Fibroblast of the aortic adventitia (primary cell): Measurements from ENCODE around the gene ATP5PO. TPM values are rescaled to one million over a fixed set of nuclear protein-coding genes. Genes with fewer than 3 reads are reported as not detected.

ENCODE experiments used
- DNase-seq: peaks from one replicate; pipeline ENCODE4 v3.0.0-alpha.2; 2010; ENCODE audit warnings: low read depth
- H3K4me3 ChIP-seq: 2 replicates; pipeline ENCODE4 v1.5.1; 2011; ENCODE audit warnings: low read depth, mild to moderate bottlenecking, control low read depth, low read length, moderate library complexity
- total RNA-seq: library from RNA; depleted of rRNA; stranded (reverse); fragments of >200 nt; gene quantifications from 2 replicates; pipeline ENCODE4 v1.2.3, GENCODE V29; 2012; ENCODE audit warnings: low replicate concordance
- TF ChIP-seq, protein P1 (sequence below): IDR thresholded peaks from 2 replicates; pipeline ENCODE4 v1.5.1; 2011; ENCODE audit warnings: mild to moderate bottlenecking, low read length, control low read depth, inconsistent platforms; ENCODE audit not compliant: insufficient read depth

Gene ATP5PO
- total RNA-seq, 1 donor: 304 TPM

DNA sequence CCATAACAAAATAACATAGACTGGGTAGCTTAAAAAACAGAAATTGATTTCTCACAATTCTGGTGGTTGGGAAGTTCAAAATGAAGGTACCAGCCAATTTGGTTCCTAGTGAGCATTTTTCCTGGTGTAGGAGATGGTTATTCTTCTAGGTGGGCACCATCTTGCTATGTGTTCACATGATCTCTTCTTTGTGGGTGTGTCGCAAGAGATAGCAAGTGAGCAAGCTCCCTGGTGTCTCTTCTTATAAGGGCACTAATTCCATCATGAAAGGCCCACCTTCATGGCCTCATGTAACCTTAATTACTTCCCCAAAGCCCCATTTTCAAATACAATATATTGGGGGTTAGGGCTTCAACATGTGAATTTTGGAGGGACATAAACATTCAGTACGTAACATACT, 38.8 kb upstream of the ATP5PO start:
- no peak for DNase-seq
- TF ChIP-seq, protein P1, sequence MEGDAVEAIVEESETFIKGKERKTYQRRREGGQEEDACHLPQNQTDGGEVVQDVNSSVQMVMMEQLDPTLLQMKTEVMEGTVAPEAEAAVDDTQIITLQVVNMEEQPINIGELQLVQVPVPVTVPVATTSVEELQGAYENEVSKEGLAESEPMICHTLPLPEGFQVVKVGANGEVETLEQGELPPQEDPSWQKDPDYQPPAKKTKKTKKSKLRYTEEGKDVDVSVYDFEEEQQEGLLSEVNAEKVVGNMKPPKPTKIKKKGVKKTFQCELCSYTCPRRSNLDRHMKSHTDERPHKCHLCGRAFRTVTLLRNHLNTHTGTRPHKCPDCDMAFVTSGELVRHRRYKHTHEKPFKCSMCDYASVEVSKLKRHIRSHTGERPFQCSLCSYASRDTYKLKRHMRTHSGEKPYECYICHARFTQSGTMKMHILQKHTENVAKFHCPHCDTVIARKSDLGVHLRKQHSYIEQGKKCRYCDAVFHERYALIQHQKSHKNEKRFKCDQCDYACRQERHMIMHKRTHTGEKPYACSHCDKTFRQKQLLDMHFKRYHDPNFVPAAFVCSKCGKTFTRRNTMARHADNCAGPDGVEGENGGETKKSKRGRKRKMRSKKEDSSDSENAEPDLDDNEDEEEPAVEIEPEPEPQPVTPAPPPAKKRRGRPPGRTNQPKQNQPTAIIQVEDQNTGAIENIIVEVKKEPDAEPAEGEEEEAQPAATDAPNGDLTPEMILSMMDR: no peak

DNA sequence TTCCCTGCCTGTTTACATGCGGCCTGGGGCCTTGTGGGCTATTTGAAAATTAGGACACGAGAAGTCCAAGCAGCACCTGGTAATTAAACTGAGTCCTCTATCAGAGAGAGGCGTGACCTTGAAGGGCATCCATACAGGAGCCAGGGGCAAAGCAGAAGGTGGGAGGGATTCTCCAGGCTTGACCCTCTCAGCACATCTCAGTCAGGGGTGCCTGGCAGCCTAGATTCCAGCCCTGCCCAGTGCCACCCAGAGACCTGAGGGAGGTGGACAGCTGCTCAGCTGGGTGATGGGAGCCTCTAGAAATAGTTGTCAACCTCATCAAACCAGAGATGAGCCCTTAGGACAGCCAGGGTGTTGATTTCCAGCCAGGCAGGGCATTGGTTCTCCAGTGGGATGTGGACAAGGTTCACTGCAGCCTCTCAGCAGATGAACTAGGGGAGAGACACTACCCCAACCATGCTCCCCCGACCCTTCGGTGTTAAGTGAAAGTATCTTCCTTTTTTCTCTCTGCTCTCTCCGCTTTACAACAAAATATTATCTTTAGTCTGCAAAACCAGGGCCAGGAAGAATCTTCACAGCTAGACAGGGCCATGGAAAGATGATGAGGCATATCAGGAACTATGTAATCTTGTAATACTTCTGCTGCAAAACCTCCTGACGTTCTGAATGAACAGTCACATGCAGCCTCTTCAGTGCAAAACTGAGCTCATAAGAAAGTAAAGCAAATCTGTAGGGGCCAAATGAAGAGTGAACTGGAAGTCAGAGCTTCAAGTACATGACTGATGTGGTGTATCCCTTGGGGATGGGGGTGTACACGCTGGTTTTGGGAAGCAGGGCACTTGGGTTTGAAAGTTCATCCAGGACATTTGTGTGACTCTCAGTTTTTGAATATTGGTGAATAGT, 35.9 kb upstream of the ATP5PO start:
- TF ChIP-seq, protein P1: no peak
- peak; percentile 35 for DNase-seq
- H3K4me3 ChIP-seq: no peak overlapping the region

More for the DNA sequence above, 38.8 kb upstream of the ATP5PO start:
- no peak overlapping the region for H3K4me3 ChIP-seq

DNA sequence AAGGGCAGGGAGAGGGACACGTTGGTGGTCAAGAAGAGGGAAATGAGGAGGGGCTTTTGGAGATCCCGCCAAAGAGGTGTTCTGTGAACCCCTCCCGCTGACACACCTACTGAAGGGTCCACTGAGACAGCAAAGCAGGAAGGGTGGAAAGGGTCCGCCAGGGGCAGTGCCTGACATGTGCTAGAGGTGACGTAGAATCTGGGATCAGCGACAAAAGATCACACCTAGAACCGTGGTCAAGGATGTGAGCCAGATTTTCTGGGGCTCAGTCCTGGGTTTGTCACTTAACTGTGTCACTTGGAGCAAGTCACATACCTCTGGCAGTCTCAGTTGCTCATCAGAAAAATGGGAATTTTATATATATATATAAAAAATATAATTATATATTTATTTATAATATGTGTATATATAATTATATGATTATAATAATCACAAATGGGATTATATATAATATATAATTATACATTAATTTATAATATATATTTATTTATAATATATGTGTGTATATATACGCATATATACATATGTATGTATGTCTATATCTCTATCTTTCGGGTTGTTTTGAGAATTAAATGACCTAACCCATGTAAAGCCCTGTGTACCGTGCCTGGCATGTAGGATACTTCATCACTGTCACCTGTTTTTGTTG, 35.0 kb upstream of the ATP5PO start:
- TF ChIP-seq, protein P1: no peak
- no peak overlapping the region for H3K4me3 ChIP-seq
- DNase-seq: no peak

DNA sequence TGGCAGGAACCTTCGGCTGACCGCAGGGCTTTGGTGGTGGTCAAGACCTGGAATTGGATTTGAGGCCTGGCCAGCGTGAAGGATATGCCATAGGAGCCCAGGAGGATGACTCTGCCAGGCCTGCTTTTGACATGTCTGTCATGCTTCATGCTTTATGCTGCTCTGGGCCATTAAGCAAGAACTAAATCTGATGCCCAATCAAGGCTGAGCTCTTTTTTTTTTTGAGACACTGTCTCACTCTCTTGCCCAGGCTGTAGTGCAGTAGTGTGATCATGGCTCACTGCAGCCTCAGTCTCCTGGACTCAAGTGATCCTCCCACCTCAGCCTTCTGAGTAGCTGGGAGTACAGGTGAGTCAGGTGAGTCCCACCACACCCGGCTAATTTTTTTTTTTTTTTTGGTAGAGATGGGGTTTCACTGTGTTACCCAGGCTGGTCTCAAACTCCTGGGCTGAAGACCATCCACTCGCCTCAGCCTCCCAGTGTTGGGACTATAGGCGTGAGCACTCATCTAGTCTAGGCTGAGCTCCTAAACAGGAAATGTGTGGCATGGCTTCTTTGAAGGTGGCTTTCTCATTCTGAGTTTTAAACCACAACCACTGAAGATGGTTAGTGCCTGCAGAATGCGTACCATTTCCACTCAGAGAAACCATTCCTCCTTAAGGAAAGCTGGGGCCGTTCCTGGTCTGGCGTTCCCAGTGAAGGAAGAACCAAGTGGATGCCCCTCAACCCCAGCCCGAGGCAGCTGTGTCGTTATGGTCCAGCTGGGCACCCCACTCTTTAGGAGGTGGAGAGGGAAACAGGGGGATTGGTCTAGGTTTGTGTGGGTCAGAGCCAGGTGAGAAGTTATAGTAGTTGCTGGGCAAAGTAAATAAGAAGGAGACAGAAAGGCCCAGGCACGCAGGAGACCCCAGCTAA, 34.2 kb upstream of the ATP5PO start:
- H3K4me3 ChIP-seq: no peak overlapping the region
- DNase-seq: no peak
- TF ChIP-seq, protein P1: no peak

DNA sequence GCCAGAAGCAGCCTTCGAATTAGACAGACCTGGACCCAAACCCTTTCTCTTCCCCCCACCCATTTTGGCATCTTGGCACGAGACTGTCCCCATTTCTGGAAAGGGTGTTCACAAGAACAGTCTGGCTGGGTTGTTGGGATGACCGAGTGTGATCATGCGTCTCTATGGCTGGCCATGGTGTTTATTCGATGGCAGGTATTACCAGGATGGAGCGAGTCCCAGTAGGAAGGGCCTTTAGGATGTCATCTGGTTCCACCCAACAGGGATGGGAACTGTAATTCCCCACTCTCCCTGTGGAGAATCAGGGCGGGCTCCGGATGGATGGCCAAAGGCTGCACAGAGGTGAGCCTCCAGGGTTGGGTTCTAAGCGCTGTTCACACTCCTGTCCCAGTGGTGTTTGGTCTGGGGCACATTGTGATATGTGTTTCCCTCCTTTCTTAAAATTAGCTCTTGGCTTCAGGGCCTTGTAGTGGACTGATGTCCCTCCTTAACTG, 33.4 kb upstream of the ATP5PO start:
- TF ChIP-seq, protein P1: no peak
- H3K4me3 ChIP-seq: no peak overlapping the region
- DNase-seq: no peak
